ELR (cell line): ENCODE results near the gene ST6GAL1.
"Not testable (repeated sequence)": the region's sequence is repeated elsewhere in the genome, so short reads cannot be mapped to it uniquely, and the experiment has no call there.

ENCODE experiments used
- DNase-seq: peaks from one replicate; pipeline ENCODE4 v3.0.0-alpha.2; 2015; ENCODE audit warnings: low read depth

The ST6GAL1 gene

DNA sequence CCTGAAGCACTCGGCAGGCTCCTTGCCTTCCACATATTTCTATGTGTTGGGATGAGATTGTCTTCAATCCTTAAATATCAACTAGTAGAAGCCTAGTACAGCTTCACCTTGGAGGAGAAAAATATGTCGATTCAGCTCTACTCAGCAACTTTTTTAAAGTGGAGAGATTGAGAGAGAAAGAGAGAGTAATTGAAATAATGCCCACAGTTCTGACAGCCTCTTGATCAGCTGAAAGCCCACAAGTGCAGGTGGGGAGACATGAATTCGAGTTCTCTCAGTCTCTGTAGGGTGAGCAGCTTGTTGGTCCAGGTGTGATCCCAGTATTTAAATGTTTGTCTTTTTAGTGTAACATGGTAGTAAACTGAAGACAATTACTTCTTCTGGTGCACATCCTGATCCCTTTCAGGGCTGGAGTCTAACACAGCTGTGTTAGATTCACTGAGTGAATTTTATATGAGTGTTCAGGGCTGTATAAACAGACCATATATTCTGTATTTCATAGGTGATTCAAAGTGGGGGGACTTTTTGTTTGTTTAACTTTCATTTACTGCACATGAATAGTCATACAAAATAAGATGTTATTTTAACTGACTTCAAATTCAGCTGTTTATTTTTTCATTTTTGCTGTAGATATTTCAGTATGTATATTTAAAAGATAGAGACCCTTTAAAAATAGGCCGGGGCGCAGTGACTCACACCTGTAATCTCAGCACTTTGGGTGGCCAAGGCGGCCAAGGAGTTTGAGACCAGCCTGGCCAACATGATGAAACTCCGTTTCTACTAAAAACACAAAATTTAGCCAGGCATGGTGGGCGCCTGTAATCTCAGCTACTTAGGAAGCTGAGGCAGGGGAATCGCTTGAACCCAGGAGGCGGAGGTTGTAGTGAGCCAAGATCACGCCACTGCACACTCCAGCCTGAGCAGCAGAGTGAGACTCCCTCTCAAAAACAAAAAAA lies 64.0 kb downstream of the ST6GAL1 start:
- DNase-seq: no peak

DNA sequence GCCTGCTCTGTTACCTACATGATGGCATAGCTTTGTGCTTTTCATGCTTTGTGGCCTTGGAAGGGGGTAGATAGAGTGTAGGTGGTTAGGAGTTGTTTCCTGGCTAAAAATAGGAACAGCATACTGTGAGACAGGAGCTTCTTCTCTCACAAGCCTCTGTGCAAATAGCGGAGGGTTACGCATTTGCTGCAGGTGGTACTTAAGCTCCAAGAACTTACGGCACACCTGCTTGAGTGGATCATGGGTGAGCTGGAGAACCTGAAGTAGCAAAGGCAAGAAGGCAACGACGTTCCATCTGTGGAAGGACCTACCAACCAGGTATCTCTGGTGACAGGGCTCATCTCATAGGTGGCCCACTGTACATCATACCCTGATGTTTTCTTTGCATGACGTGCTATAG lies 66.0 kb downstream of the ST6GAL1 start:
- DNase-seq: no peak

DNA sequence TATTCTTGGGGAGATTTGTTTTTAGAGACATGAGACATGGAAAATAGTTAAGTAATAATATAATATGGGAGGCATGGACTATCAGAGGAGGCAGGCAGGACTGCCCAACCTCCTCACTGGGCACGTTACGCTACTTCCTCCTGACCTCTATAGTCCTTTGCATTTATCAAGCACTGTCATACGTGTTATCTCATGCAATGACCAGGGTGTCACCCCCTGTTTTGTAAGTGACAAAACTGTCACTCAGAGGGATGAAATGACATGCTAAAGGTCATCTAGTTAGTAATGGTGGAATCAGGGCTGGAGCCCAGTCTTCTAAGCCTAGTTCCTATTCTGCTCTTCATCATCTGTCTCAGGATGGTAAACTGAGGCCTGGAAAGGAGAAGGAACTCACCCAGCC lies 66.7 kb downstream of the ST6GAL1 start:
- no peak for DNase-seq

DNA sequence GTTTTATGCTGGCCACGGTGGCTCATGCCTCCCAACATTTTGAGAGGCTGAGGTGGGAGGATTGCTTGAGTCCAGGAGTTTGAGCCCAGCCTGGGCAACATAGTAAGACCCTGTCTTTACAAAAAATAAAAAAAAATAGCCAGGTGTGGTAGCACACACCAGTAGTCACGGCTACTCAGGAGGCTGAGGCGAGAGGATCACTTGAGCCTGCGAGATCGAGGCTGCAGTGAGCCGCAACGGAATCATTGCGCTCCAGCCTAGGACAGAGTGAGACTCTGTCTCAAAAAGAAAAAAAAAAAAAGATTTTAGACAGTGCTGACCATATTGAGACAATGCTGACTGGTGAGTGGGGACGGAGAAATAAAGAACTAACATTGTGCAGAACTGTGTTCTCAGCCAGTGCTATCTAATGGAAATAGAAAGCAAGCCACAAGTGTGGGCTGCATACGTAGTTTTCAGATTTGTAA lies 67.2 kb downstream of the ST6GAL1 start:
- no peak for DNase-seq

DNA sequence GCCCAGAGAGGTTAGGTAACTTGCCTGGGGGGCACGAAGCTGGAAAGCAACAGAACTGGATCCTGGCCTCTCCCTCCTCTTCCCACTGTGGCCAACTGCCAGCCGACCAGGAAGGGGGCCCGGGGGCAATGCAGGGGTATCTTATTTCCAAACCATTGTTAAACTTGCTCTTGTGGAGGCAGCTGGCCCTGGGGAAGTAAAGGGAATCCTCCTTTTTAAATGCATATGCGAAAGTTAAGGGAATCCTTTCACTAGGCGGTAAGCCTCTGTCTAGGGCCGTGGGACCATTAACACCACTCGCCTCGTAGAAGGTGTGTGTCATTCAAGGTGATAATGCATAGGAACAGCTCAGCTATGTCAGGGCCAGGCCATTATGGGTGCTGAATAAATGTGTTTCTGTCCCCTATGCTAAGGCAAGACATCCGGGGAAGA lies 68.6 kb downstream of the ST6GAL1 start:
- DNase-seq: no peak

DNA sequence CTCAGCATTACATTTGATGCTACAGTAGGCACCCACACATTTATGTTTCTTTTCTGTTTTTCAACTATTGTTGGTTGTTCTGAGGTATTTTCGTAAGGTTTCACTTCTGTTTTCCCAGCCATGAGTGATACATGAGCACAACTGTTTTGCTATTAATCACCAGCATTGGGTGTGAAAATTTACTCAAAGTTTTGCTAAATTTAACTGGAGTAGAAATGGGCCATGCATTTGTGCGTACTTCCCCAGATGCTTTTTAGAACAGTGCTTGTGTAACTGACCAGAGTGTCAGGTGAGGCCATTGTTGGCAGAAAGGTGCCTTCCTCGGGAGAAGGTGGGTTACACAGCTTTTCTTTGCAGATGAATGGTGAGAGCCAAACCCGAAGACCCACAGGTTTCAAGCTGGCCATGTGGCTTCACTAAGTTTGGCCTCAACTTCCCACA lies 70.4 kb downstream of the ST6GAL1 start:
- DNase-seq: no peak

DNA sequence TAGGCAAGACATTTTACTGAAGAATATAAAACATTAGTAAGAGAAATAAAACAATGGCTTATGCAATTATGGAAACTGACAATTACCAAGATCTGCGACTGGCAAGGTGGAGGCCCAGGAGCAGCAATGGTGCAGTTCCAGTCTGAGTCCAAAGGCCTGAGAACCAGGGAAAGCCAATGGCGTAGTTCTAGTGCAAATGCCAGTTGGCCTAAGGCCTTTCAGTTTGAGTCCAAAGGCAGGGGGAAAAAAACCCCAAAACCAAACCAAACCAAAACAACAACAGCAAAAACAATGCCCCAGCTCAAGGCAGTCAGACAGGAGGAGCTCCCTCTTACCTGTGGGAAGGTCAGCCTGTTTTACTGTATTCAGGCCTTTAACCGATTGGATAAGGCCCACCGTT lies 72.6 kb downstream of the ST6GAL1 start:
- no peak for DNase-seq

DNA sequence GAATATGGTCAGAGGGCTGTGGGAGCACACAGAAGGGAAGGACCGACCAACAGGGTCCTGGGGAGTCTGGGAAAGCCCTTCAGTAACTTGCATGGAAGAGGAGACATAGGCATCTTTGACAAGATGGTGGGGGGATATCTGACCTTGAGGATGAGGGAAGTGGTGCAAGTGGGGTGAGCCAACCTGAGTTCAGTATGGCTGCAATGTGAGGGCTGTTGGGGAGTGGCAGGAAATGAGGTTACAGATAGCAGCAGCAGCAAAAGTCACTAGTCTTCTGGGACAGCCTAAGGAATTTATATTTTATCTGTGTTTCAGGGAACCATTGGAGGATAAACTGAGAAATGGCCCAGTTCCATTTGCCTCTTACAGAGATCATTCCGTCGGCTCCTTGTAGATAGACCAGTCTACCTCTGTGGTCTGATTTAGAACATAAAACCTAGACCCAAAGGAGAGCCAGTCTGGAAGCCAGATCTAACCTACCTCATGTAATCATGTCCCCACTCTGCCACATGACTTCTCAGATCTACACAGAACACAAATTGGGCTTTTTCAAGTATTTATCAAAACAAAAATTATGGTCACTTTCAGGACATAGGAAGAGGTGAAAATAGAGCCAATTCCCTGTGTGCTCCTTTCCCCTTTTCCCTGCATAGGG lies 75.6 kb downstream of the ST6GAL1 start:
- DNase-seq: no peak

DNA sequence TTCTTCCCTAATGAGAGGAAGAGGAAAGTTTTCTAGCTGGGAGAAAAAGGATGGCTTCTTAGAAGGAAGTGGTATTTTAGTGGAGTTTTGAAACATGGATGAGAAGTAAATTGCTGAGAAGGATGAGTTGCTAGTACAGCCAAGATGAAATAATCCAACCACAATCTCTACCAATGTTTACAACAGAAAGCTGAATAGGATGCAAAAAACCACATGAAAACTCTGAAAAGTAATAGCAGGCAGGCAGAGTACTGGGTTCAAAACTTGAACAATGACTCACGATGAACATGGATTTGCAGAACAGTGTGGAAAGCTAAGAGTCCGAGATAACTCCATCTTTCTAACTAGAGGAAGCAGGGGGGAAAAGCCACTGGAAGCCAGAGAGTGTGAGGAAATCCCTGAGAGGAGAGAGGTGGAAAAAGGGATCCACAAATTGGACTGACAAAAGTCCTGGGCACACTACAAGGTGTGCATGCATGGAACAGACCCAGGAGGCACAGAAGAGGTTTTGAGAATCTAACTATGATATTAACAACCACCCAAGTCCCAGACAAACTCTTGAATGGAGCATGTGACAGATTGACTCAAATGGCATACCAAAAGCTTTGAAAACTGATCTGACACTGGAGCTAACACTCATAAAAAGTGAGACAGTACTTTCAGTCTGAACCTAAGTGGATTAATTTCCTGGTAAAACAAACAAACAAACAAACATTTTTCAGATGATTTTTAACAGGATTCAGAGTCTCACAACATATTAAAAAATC lies 76.7 kb downstream of the ST6GAL1 start:
- DNase-seq: no peak

DNA sequence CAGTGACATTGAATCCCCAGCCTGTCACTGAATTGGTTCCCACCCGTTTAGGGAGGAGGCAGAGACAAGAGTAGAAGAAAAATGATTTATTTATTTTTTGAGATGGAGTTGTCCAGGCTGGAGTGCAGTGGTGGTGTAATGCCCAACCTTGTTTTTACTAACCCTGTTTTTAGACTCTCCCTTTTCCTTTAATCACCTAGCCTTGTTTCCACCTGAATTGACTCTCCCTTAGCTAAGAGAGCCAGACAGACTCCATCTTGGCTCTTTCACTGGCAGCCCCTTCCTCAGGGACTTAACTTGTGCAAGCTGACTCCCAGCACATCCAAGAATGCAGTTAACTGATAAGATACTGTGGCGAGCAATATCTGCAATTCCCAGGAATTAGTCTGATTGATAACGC lies 80.1 kb downstream of the ST6GAL1 start:
- DNase-seq: not testable (repeated sequence)

DNA sequence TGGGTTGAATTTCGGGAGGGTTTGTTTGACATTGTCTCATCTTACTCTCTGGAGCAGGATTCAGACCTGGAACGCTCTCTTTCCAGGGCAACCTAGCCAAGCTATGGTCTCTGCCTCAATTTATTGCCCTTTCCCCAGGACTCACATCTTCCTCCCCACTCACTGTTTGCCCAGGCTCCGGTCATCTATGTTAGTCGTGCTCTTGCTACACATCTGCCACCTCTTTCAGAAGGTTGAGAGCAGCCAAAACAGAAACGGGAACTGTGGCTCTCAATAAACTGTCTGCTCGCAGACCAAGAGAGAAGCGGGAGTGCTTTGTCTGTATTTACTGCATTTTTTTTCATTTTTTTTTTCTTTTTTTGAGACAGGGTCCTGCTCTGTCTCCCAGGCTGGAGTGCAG lies 81.6 kb downstream of the ST6GAL1 start:
- no peak for DNase-seq

DNA sequence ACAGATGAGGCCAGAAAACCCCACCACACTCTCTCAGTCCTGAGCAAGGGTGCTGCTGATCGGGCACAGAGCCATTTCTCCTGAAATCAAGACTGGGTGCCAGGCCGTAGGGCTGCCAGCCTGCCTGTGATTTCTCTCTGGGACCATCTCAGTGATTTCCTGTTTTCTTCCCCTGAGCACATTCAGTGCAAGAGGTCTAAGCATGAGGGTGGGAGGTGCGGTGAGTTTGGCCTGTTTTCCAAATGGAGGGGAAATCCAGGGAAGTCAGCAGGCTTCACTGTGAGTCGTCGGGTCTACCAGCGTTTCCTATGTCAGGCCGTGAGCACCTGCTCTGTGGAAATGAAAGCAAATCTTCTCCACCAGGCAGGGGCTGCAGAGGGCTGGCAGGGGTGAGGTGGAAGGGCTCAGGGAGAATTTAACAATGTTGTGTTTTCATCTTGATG lies 82.3 kb downstream of the ST6GAL1 start:
- peak; percentile 17 for DNase-seq

DNA sequence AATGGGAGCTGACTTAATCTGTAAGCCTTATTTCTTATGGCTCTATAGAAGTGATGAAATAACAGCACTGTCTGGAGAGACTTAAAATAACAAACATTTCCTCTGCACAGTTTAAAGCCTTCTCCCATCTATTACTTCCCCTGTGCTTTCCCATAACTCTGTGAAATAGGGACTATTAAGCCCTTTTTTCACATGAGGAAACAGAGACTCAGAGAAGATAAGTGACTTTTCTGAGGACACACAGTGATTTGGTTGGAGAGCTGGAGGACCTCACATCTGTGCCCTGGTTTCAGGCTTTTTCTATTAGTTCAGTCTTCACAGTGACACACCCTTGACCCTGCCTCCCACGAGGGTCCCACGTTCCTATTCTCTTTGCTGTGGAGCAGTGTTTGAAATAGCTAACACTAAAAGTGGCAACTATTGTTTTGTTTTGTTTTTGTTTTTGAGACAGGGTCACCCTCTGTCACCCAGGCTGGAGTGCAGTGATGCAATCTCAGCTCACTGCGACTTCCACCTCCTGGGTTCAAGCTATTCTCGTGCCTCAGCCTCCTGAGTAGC lies 82.9 kb downstream of the ST6GAL1 start:
- no peak for DNase-seq

DNA sequence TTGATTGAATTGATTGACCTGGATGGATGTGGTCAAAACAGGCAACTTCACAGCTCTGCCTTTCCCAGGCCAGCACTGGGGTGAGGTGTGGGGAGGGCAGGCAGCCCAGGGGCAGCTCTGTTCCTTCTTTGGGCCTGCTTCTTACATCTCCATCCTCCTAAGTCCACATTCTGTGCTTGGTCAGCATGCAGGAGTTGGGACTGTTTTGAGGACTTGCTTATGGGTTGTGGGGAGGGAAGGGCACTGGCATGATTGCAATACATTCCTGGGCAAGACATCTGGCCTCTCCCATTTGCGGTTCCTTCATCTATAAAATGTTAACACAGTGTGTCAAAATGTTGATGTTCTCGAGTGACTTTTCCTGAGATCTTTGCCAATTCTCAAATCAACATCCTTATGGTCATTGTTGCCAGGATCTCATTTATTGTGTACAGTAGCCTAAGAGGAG lies 84.1 kb downstream of the ST6GAL1 start:
- no peak for DNase-seq

DNA sequence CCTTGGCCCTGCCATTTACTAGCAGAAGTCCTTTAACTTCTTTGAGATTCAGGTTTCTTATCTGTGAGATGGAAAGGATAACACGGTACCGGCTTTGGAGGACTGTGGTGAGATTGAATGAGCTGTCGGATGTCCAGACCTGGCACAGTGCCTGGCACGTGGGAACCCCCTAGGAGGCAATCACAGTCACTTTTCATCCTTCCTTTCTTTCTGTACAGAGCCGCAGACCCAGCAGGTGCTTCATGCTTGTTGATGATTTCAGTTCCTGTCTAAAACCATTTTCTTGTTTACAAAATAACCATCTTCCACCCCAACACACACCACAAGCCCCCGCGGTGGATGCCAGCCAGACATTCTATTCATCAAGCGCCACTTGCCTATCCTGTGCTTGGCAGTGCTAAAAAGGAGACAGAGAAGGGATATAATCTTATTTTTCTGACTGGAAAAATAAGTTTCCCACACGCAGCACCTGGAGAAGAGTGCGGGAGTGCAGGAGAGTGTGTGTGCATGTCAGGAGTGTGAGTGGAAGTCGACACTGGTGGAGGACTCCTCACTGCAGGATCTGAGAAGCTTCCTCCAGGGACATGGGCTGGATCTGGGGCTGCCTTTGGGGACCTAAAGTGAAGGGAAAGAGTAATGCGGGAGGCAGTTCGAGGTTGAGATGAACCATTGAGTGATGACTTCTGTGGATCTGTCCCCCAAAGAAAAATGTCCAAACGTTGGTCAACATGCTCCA lies 85.7 kb downstream of the ST6GAL1 start:
- DNase-seq: no peak

DNA sequence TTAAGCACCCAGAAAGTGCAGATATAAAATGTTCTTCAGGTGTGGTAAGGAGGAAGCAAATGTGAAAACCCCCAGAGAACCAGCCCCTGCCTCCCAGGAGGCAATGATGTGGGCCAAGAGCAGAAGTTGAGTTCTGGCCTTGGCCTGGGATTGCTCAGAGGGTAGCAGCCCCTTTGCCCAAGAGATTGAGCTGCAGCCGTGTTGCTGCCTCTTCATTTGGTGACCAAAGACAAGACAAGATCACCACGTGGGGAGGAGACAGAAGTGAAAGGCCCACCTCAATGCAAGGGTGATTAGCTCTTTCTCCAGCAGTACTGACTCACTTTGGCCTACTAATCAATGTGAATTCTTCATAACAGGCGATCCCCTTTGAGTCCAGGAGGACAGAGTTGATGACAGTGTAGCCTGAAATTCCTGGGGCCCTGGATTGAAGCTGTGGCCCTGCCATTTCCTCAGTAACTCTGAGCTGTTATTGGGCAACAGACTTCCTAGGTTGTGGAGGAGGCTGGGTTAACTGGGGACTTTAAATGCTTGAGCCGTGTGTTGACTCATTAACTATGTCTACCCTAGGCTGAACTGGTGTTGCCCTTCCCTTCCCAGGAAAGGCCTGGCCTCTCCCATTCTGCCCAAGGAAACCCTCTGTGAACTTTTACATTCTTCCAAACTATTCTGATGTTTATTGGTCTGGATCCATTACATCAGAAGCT lies 86.5 kb downstream of the ST6GAL1 start:
- peak; percentile 29 for DNase-seq

DNA sequence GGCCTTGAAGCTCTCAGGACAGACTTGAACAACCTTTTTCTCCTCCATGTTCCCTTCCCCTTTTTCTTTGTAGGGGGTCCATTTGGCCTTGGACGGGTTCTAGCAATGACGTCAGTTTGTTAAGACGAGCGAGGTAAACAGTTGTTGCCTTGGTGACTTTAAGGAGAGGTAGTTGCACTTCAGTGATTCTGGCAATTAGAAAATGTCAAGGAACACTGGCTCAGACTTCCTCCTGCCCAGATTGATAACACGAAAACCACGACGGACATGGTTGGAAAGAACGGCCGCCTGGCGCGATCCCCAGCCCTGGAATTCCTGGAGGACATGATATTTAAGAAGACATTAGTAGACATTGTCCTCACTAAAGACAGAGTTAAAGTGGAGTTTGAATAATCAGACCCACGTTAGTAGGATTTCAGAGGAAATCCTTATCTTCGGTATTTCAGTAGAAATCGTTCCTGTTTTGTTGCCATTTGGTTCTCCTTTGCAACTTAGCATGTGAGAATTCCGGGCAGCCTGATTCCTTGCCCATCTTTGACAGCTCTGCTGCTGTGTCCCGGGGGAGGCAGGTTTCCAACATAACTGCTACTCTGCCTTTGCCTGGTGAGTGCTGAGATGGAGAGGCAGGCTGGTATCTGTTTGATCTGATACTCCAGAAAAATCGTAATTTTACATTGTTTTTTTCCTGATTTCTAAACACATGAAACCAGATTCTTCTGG lies 87.3 kb downstream of the ST6GAL1 start:
- no peak for DNase-seq

DNA sequence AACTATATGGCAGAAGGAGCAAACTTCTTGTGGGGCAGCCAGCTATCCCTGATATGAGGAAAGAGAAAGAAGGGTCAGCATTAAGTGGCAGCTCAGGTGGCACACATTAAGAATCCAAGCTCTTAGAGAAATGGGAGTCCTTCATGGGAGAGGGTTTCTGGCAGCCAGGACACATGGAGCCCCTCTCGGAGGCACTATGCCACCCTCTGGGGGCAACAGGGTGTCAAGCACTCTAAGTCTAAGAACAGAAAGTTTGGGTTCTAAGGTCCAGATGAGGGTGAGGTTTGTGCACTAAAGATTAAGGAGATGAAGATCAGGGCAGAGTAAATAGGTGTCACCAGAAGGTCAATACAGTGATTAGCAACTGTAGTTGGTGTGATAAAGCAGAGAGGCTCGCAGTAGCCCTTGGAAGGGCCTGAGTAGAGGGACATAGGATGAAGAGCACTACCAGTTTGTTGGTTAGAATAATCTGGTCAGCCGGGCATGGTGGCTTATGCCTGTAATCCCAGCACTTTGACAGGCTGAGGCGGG lies 89.3 kb downstream of the ST6GAL1 start:
- no peak for DNase-seq

DNA sequence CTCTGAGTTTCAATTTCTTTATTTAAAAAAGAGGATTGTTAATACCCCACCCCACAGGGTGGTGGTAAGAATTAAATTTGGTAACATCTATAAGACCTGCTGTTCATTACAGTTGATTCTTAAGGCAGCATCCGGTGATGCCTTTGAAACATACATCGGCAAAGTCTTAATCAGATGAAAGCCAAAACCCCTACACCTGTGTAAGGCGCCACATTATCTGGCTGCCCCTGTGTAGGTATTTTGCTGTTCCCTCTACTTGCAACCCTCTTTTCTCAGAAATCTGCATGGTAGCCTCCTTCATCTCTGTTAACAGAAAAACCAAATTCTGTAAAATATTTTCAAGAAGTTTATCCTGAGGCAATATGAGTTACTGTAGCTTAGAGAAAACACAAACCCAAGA lies 90.0 kb downstream of the ST6GAL1 start:
- DNase-seq: no peak
